Thymus (tissue), 2 donors: ENCODE data around the gene RRP12. TPM values are rescaled to one million over a fixed set of nuclear protein-coding genes. Genes with fewer than 3 reads are reported as not detected.

Source experiments
- polyA plus RNA-seq: library from polyadenylated mRNA; stranded (reverse); fragments of 200-250 nt; gene quantifications from one replicate; pipeline ENCODE4 v1.2.3, GENCODE V29; 2013
- total RNA-seq: library from RNA; stranded (reverse); fragments of 120-200 nt; gene quantifications from one replicate; pipeline ENCODE4 v1.2.4, GENCODE V29; 2013
- donor health status: healthy.

Gene RRP12
- total and polyA plus RNA-seq, 2 donors: 8.5 to 18.9 TPM

Other genes with a start within 250 kb of the RRP12 start
- 5.9 TPM for gene SLIT1, start 215.4 kb downstream of the RRP12 start, total RNA-seq
- 1.0 TPM for gene SLIT1, start 215.4 kb downstream of the RRP12 start, polyA plus RNA-seq
- 18.2 TPM for gene ARHGAP19, start 108.7 kb downstream of the RRP12 start, total RNA-seq
- 5.8 TPM for gene ARHGAP19, start 108.7 kb downstream of the RRP12 start, polyA plus RNA-seq
- 4.7 TPM for gene FRAT1, start 82.1 kb downstream of the RRP12 start, total RNA-seq
- gene FRAT1, start 82.1 kb downstream of the RRP12 start, polyA plus RNA-seq: 6.3 TPM
- gene FRAT2, start 66.6 kb downstream of the RRP12 start, total RNA-seq: 17.5 TPM
- gene FRAT2, start 66.6 kb downstream of the RRP12 start, polyA plus RNA-seq: 13.1 TPM
- gene PGAM1, start 24.9 kb upstream of the RRP12 start, total RNA-seq: 272 TPM
- 104 TPM for gene PGAM1, start 24.9 kb upstream of the RRP12 start, polyA plus RNA-seq
- gene EXOSC1, start 44.7 kb upstream of the RRP12 start, total RNA-seq: 60.1 TPM
- 53.0 TPM for gene EXOSC1, start 44.7 kb upstream of the RRP12 start, polyA plus RNA-seq
- gene ZDHHC16, start 44.8 kb upstream of the RRP12 start, total RNA-seq: 20.8 TPM
- 24.4 TPM for gene ZDHHC16, start 44.8 kb upstream of the RRP12 start, polyA plus RNA-seq
- gene MMS19, start 97.1 kb upstream of the RRP12 start, total RNA-seq: 58.4 TPM
- gene MMS19, start 97.1 kb upstream of the RRP12 start, polyA plus RNA-seq: 107 TPM
- gene UBTD1, start 97.6 kb upstream of the RRP12 start, total RNA-seq: 2.5 TPM
- gene UBTD1, start 97.6 kb upstream of the RRP12 start, polyA plus RNA-seq: 7.8 TPM
- 0.05 TPM for gene ANKRD2, start 171.4 kb upstream of the RRP12 start, total RNA-seq
- 0.68 TPM for gene ANKRD2, start 171.4 kb upstream of the RRP12 start, polyA plus RNA-seq
- 0.19 TPM for gene HOGA1, start 183.0 kb upstream of the RRP12 start, total RNA-seq
- gene HOGA1, start 183.0 kb upstream of the RRP12 start, polyA plus RNA-seq: 0.18 TPM
- gene C10orf62, start 188.4 kb upstream of the RRP12 start, total RNA-seq: not detected
- not detected for gene C10orf62, start 188.4 kb upstream of the RRP12 start, polyA plus RNA-seq
- gene MORN4, start 232.2 kb upstream of the RRP12 start, total RNA-seq: 2.0 TPM
- 4.7 TPM for gene MORN4, start 232.2 kb upstream of the RRP12 start, polyA plus RNA-seq
- gene PI4K2A, start 239.3 kb upstream of the RRP12 start, total RNA-seq: 8.9 TPM
- 13.5 TPM for gene PI4K2A, start 239.3 kb upstream of the RRP12 start, polyA plus RNA-seq